HepG2 (cell line): ENCODE results near the gene HSD17B2. TPM values are rescaled to one million over a fixed set of nuclear protein-coding genes. Genes with fewer than 3 reads are reported as not detected.

Experiments used
- CCAR2 ChIP-seq: fragments of 200-400 bp; formaldehyde crosslinking; optimal IDR thresholded peaks from 2 replicates; pipeline ENCODE3; 2018; ENCODE audit warnings: low read depth, mild to moderate bottlenecking, low read length, moderate library complexity
- ERF ChIP-seq: IDR thresholded peaks from 2 replicates; pipeline ENCODE4 v1.6.1; 2018; ENCODE audit warnings: missing biosample characterization, missing genetic modification reagents
- LRRFIP1 ChIP-seq: sonication (generic); formaldehyde crosslinking; conservative IDR thresholded peaks from 2 replicates; pipeline ENCODE4 v1.4.0; 2020; ENCODE audit warnings: missing genetic modification reagents
- MTF2 ChIP-seq: sonication (generic); formaldehyde crosslinking; IDR thresholded peaks from 2 replicates; pipeline ENCODE4 v1.5.0; 2020; ENCODE audit warnings: missing genetic modification reagents, borderline replicate concordance
- NFRKB ChIP-seq: fragments of 450-650 bp; IDR thresholded peaks from 2 replicates; pipeline ENCODE4 v1.6.1; 2017
- PLRG1 ChIP-seq: fragments of 450-650 bp; conservative IDR thresholded peaks from 2 replicates; pipeline ENCODE4 v1.6.1; 2016
- RAD51 ChIP-seq: fragments of 450-650 bp; IDR thresholded peaks from 2 replicates; pipeline ENCODE4 v1.6.1; 2016; ENCODE audit warnings: borderline replicate concordance
- SMAD1 ChIP-seq: sonication (generic); formaldehyde crosslinking; IDR thresholded peaks from 2 replicates; pipeline ENCODE4 v1.4.0; 2020; ENCODE audit warnings: missing genetic modification reagents, low read depth, mild to moderate bottlenecking, borderline replicate concordance
- SNAI1 ChIP-seq: sonication (generic); formaldehyde crosslinking; IDR thresholded peaks from 2 replicates; pipeline ENCODE4 v1.5.0; 2020; ENCODE audit warnings: mild to moderate bottlenecking, missing genetic modification reagents, borderline replicate concordance
- TAF15 ChIP-seq: fragments of 200-400 bp; formaldehyde crosslinking; IDR thresholded peaks from one replicate; pipeline ENCODE4 v1.6.1; 2018; ENCODE audit warnings: mild to moderate bottlenecking, low read depth, low read length; ENCODE audit not compliant: poor library complexity, severe bottlenecking
- USF2 ChIP-seq, 2 experiments: sonication (generic) in 1 of 2; formaldehyde crosslinking in 1 of 2; IDR thresholded peaks; 2 replicates each; pipeline versions ENCODE4 v1.5.1 to v1.6.1; 2011 to 2020; ENCODE audit warnings: borderline replicate concordance in 1 of 2, low read depth in 1 of 2, low read length in 1 of 2, mild to moderate bottlenecking in 1 of 2, missing genetic modification reagents in 1 of 2, moderate library complexity in 1 of 2
- YY1 ChIP-seq: IDR thresholded peaks from 2 replicates; pipeline ENCODE4 v1.6.1; 2011; ENCODE audit warnings: low read length, low read depth, moderate library complexity, mild to moderate bottlenecking; ENCODE audit not compliant: insufficient read depth, insufficient replicate concordance
- ZBTB7A ChIP-seq: sonication (generic); formaldehyde crosslinking; IDR thresholded peaks from 2 replicates; pipeline ENCODE4 v1.8.0; 2022; ENCODE audit warnings: mild to moderate bottlenecking, missing genetic modification reagents
- ZNF124 ChIP-seq: sonication (generic); formaldehyde crosslinking; IDR thresholded peaks from 2 replicates; pipeline ENCODE4 v1.4.0; 2020; ENCODE audit warnings: missing genetic modification reagents
- ZNF670 ChIP-seq: sonication (generic); formaldehyde crosslinking; IDR thresholded peaks from 2 replicates; pipeline ENCODE4 v1.8.0; 2022; ENCODE audit warnings: mild to moderate bottlenecking, missing genetic modification reagents, borderline replicate concordance
- ZXDC ChIP-seq: sonication (generic); formaldehyde crosslinking; IDR thresholded peaks from 2 replicates; pipeline ENCODE4 v1.5.0; 2020; ENCODE audit warnings: mild to moderate bottlenecking, missing genetic modification reagents
- polyA plus RNA-seq, 8 experiments: library from polyadenylated mRNA; depleted of rRNA in 3 of 8; stranded (reverse) in 7 of 8; unstranded in 1 of 8; fragments of >200 nt; fragmentation: Illumina TruSeq in 4 of 8; extraction: Trizol in 4 of 8; gene quantifications; 2 replicates each; pipeline versions ENCODE4 v1.2.1 to v1.2.3, GENCODE V29; 2011 to 2016; ENCODE audit warnings: low read depth in 4 of 8, missing spikeins in 1 of 8, mixed read lengths in 1 of 8; ENCODE audit not compliant: insufficient read depth in 1 of 8
- total RNA-seq, 5 experiments: library from RNA; depleted of rRNA; stranded (reverse); fragments of >200 nt; fragmentation: Illumina TruSeq; extraction: Trizol; gene quantifications; 2 replicates each; pipeline ENCODE4 v1.2.3, GENCODE V29; 2016; ENCODE audit warnings: low read depth in 1 of 5
- TF ChIP-seq, protein P1 (sequence below): sonication (generic); formaldehyde crosslinking; conservative IDR thresholded peaks from 2 replicates; pipeline ENCODE4 v1.5.0; 2020; ENCODE audit warnings: missing genetic modification reagents

HSD17B2 gene
- total and polyA plus RNA-seq, 2 of the 13 experiments (the other 11 are each of a cell fraction or from before 2014, with no cell fraction given), result 26.3 to 69.3 TPM

DNA sequence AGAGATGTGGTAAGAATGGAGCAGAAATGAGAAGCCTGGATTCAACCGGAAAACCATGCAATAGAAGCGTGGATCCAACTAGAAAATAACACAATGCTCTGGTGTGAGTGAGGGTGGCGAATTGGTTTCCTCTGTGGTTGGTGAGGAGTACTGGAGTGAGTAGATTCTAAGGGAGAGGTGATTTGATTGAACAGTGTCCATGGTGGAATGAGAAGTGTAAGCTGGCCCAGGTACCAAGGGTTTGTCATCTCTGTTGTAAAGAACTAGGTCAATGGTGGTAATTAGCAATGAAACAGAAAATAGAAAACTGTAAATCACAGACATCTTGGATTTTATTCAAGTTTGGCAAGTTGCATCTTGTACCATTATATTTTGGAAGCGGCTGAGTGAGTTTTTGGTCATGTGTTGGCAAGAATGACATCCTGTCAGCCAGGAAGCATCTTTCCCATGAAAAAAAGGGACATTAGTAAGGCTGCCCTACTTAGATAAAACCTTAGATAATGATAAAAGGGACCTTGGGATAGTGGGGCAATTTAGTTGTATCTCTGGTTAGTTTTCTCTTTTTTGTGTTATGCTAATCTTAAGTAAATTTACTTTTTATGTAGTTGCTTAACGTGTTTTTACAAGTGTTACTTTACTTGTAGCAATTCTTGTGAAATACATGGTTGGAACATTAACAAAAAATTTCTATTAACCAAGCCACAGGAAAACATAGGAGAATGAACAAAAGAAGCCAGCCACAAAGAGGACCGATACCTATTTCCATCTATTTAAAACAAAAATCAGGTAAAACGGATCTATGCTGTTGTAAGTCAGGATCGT lies 20.9 kb downstream of the HSD17B2 start (continued):
- no peak for TF ChIP-seq LRRFIP1 (CRISPR knock-in tag)
- no peak for TF ChIP-seq SNAI1 (CRISPR knock-in tag)
- TF ChIP-seq, protein P1, sequence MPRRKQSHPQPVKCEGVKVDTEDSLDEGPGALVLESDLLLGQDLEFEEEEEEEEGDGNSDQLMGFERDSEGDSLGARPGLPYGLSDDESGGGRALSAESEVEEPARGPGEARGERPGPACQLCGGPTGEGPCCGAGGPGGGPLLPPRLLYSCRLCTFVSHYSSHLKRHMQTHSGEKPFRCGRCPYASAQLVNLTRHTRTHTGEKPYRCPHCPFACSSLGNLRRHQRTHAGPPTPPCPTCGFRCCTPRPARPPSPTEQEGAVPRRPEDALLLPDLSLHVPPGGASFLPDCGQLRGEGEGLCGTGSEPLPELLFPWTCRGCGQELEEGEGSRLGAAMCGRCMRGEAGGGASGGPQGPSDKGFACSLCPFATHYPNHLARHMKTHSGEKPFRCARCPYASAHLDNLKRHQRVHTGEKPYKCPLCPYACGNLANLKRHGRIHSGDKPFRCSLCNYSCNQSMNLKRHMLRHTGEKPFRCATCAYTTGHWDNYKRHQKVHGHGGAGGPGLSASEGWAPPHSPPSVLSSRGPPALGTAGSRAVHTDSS (CRISPR knock-in tag), result no peak
- no peak for TF ChIP-seq CCAR2
- no peak for TF ChIP-seq NFRKB
- no peak for TF ChIP-seq YY1
- TF ChIP-seq USF2 (IDR thresholded peaks at IDR 0.05; ENCODE audit: low read depth, low read length), result no peak
- no peak for TF ChIP-seq USF2 (CRISPR knock-in tag; IDR thresholded peaks at IDR 0.05; ENCODE audit: borderline replicate concordance)
- TF ChIP-seq TAF15, result no peak
- no peak for TF ChIP-seq RAD51
- no peak for TF ChIP-seq PLRG1
- no peak for TF ChIP-seq MTF2 (CRISPR knock-in tag)
- no peak for TF ChIP-seq ZXDC (CRISPR knock-in tag)
- TF ChIP-seq ZNF124, result no peak; the same call in 1 of the 2 replicates
- TF ChIP-seq SMAD1, result no peak
- 0 out of 2 replicates have a peak, but pooled peaks have one; percentile 41 for TF ChIP-seq ZNF670 (CRISPR knock-in tag)
- TF ChIP-seq ERF (CRISPR knock-in tag), result no peak; the same call in 1 of the 2 replicates
- no peak for TF ChIP-seq ZBTB7A
